NK-92 (cell line): ENCODE results near the gene NPAS2.

Source experiments
- DNase-seq: peaks from one replicate; lab custom pipeline; 2025; ENCODE audit not compliant: unreplicated experiment; lab: John Stamatoyannopoulos, UW

NPAS2 gene

DNA sequence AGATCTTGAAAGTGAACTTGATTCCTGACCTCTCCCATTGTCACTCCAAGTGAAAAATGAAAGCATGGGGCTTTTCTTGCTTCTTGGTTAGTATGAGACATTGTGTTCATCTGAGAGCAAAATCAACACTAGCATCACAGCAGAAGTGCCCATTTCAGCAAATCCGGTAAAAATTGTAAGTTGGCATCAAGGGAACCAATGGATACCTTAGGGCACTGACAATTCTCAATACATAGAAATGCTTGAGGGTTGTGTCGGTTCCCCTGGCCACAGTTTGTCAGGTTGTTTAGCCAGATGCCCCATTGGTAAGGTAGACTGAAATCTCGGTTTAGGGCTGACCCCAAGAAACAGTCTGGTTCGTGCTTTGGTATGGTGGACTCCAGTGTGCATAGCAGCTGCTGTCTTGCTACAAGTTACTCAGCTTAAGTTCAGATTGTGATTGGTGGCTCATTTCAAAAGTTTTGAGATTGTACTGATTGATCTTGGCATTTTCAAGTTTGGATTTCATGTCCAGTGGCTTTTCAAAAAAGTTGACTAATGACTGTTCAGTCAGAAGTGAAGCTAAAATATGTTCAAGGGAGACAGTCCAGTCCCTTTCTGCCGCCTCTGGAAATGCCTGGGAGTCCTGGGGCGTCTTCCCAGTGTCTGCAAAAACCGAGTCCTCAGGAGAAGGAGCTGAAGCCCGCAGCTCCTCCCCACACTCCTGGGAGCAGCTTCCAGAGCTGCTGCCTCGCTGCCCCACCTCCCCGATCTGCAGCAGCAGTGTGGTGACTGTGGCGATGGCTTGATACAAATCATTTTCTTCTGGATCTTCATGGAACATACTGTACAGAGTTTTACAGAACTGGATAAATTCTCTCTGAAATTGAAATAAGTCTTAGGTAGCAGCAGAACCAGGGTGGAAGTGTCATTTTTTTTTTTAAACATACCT lies 187.7 kb downstream of the NPAS2 start:
- DNase-seq: no peak

DNA sequence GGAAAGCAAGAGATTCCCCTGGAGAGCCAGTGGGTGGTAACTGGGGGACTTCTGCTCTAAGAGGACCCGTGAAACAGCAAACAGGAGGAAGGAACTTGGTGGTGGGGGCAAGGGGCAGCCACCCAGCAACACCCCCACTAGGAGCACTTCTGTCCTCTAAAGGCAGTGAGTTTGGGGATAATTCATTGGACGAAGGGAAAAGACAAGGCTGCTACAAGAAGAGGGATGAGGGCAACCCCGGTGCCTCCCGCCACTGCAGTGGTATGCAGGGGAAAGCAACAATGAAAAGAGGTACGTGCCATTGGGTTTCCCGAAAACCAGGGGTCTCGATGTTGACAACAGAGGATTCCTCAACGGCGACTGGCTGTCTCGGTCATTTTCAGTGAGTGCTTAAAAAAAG lies 191.2 kb downstream of the NPAS2 start:
- DNase-seq: no peak

DNA sequence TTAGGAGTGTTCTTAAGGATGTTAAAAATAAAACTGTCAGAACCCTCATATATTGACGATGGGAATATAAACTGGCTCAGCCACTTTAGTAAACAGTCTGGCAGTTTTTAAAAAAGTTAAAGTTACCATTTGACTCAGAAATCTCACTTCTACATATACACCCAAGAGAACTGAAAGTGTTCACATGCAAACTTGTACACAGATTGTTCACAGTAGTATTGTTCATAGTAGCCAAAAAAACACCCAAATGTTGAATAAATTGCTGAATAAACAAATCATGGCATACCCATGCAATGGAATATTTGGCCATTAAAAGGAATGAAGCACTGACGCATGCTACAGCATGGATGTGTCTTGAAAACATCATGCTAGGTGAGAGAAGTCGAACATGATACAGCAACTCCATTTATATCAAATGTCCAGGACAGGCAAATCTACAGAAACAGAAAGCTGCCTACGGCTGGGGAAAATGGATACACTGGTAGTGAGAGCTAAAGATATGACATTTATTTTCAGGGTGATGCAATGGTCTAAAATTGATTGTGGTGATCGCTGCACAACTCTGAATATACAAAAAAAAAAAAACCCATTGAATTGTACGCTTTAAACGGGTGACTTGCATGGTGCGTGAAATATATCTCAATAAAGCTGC lies 192.2 kb downstream of the NPAS2 start:
- no peak for DNase-seq

DNA sequence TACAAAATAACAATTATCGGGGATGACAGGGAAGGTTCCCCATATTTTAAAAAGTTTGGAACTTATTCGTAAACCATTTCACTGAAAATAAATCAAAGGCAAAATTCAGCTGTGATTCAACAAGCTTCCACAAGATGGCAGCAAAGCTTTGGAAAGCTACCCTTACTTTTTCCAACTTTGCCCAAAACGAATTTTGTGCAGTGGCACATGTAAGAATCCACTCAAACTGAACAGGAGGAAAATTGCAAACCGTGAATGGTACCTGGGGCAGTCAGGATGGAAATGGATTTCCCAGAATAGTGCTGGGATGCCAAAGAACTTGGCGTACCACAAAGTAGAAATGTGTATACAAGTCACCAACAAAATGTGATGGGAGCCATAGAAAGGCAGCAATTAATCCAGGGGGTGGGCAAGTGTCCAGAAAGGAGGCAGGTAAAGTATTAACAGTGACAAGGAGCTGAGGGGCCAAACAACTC lies 192.8 kb downstream of the NPAS2 start:
- no peak for DNase-seq

DNA sequence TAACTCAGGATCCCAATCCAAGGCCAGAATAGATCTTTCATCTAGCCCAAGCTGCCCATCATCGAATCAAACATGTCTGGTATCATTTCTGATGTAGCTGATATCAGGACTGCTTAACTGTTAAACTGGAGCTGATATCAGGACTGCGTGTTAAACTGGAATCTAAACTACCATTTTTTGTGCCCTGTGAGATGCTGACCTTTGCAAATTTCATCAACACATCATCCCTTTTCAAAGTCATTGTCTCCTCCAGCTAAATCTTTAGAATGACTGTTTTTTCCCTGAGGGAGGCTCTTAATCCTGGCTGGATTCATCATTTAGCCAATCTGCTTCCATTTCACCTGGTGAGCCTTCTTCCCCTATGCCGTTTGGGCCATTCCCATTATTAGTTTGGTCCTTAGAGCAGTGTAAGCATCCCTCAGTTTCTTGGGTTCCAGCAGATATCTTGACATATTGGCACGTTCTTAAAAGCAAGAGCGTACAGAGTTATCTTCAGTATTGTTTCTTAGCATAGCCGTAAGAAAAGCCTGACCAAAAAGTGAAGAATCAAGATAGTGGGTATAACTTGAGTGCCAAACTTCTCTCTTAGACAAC lies 194.4 kb downstream of the NPAS2 start:
- DNase-seq: no peak

DNA sequence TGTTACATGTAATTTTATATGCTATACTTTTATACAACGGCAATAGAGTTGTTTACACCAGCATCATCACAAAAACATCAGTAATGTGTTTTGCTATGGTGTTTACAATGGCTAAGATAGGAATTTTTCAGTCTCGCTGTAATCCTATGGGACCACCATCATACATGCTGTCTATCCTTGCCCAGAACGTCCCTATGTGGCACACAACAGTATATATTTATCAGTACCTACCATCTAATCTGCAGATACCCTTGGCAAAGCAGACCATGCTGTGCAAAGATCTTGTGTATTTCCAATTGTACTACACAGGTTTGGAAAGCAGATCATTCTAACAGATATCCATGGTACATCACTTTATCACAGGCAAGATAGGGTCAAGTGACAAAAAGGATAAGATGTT lies 197.4 kb downstream of the NPAS2 start:
- DNase-seq: no peak

DNA sequence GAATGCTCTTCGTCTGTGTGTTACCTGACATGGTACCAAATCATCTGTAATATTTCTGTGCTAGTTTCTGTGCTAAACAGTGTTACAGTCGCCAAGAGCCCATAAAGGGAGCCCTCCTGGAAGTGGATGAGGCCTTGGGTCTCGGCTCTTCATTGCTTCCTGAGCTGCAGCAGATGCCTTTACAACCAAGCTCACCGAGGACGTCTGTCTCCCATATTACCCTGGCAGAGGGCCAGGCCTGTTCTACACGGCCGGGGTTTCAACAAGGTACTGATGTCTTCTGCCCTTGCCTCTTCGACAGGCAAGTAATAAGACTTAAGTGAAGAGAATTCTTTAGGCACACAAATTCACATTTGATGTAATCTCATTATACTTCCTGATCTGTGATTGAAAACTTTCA lies 199.0 kb downstream of the NPAS2 start:
- DNase-seq: no peak

DNA sequence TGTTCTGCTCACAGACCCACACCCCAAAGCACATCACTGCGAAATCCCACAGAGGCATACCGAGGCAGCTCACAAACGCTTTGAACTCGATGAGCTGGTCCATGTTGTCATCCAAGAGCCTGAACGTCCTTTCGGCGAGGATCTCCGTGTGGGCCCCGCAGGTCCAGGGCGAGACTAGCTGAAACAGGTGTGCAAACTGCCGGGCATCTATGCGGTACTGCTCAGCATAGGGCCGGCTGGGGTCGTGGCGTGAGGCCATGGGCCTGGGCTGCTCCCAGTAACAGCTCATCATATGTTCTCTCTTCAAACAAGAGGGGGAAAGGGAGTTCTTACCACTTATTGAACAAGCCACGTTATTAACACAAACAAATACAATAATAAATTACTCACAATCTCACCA lies 202.3 kb downstream of the NPAS2 start:
- DNase-seq: no peak

DNA sequence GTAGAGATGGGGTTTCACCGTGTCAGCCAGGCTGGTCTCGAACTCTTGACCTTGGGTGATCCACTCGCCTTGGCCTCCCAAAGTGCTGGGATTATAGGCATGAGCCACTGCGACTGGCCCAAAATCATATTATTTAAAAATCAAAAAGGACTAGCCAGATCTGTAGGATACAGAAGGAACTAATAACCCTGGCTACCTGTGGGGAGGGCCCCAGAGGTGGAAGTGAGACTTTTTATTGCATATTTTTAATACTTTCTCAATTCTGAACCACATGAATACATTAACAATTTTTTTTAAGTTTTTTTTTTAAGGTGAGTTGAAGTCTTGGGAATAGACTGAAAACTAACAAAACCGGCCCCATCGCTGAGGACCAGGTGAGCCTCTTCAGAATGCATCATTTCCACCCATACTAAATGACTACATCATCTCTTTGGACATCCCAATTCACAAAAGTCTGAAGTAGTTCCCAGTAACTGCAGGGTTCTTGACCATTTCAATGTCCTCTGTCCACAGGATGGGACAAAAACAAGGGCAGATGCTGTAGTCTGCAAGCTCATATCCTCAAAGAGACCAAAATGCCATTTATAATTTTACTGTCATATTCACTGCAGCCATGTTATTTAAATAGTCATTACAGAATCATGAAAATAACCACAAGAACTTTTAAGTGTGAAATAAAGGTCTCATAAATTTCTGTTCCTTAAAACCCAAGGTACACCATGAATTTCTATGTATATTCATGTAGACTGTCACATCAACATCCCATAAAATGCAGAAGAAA lies 203.6 kb downstream of the NPAS2 start:
- no peak for DNase-seq

DNA sequence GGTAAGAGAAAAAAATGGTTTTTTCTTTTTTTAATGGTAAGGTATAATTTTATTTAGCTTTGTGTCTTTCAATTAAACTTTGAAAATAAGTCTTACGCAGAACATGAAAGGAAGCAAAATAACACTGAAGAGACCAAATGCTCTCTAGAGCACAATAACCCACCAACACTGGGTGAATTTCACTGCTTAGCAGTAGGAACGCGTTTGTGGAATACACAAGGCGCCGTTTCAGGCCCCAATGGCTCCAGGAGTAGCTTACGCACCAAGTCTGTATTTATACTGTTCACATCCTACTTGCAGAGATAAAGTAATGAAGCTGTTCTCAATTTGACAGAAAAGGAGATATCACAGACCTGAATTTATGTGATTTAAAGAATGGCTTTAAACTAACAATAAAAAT lies 205.6 kb downstream of the NPAS2 start:
- DNase-seq: no peak

DNA sequence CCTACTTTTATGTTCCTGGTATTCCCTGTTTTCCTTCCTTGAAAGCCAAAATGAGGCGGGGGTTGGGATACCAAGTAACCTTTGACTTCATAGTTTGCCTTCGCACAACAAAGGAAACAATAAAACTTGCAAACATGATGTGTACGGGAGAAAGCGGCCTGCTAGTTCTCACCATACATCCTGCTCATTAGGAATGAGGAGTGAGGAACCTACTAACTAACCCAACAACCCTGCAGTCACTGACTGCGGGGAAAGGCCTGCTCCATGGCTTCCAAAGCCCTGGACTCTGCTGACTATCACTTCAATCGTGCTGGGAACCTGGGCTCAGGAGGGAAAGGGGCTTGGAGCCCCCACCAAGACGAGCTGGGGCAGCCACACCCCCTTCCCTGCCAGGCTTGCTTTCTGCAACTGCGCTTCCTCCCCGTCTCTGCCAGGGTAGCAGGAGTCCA lies 206.3 kb downstream of the NPAS2 start:
- DNase-seq: no peak

DNA sequence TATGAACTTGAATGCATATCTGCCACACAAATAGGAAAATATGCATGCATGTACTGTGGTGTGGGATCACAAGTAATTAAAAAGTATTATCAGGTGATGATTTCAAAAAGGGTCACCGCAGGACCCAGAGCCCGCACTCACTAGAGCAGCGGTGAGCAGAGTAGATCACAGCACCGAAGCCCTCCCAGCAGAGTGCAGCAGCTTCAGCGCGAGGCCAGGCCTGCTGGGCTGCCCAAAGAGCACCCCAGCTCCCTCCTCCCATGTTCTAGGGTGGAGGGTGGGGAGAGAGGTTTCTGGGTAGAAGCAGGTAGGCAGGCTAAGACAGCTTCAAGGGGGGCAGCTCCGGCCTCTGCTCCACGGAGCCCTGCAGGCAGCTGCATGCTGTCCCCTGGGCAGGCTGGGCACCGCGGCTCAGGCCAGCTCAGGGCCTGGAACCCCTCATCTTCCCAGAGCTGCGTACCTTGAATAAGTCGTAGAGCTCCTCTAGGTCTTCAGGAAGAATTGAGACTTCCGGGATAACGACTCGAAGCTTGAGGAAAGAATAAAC lies 207.1 kb downstream of the NPAS2 start:
- no peak for DNase-seq

DNA sequence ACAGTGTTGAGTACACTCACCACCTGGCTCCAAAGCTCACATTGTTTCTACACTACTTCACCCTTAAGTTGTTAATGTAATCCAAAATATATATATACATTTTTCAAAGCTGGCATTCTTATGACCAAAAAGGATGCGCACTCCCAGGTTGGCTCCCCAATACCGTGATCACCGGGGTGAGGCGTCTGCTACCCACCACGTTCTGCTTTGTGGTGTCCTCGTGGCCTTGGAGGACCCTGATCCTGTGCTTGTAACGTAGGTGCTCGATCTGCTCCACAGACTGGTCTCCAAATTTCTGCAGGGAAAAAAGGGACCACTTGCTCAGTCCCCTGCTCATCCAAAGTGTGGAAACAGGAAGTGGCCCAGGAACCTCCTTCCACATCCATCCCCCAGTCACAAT lies 207.9 kb downstream of the NPAS2 start:
- DNase-seq: no peak

DNA sequence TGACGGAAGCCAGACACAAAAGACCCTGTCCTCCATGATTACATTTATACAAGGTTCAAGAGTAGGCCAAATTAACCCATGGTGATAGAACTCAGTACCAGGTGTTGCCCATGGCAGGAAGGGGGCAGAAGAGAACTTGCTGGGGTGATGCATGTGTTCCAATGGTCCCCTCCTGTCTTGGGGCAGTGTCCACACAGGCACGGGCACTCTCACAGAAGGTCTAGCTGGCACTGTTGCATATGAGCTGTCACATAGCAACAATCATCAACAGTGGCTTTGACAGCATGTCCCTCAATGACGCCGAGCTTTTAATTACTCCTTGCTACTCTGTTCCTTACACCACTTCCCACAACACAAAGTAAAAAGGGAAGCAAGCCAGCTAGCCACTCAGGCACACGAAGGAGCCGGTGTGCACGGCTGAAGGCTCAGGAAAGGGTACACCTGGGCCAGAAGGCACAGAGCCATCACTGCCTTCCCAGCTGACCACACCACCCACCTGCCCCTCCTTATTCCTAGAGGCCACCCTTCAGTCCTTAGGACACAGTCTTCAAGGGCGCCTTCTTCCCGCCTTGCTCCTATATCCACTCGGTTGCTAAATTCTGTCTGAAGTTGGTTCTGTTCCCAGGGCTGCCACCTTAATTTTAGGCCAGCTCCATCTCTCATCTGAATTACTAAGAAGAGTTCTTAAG lies 211.1 kb downstream of the NPAS2 start:
- no peak for DNase-seq

DNA sequence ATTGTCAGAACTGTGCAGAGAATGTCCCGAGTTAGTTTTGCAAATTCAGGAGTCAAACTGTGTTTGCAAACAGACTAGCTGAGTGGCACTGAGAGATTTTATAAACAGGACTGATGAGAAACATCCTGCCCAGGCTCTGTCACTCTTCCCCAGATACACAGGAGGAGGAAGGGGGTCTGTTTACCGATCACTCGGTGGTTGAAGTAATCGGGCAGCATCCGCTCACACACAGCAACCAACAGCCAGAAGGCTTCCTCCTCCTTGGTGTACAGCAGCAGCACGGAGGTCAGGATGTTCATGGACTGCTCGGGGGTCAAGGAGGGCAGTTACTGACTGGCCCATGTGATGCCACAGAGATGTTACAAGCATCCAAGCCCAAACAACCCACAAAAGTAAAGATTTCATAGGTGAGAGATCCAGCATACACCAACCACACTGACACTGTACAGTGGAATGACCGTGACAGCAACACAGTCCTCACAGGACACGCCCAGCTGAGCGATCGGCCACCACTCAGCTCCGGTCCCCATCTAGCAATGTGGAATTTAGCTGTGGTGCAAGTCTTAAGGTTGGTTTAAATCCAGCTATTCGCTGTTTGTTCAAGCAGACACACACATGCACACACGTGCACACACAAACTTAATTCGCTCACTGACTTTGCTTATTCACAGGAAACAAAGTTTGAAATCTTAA lies 212.3 kb downstream of the NPAS2 start:
- no peak for DNase-seq

DNA sequence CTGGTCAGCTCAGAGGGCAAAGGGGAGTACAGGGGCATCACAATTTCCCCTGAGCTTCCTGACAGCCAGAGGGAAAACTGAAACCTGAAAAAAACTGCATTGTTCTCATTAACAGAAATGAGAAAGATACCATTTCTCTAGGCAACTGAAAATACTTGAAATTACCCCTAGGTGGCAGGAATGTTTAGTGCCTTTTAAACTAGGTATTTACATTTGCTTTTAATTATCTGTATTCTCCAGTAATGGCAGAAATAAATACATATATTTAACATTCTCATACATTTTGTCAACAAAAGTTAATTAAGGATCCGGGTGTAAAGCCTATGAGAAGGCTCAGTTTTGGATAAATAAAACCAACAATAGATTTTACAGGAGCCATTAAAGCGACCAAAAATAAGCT lies 216.6 kb downstream of the NPAS2 start:
- no peak for DNase-seq

DNA sequence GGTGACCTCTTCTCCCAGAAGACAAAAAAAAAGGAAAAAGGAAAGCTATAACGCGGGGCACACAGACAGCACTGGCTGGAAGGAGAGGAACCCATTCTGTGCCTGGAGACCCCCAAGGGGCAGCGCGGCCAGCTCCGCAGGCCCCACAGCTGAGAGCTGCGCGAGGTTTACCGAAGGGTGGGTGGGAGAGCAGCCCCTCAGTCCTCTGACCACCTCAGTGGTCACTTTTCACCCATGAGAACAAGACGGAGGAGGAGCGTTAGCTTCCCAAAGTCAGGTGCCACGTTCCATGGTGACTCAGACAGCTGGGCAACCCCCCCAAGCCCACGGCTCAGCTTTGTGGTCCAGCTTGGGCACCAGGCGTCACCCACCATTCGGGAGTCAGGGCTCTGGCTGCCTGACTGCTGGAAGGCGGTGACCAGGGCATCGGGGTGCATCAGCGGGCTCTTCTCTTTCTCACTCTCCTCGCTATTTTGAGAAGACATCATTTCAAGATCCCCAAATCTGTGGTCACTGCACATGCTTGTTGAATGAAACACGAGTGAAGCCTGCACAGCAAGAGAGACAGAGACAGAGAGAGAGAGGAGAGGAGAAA lies 217.3 kb downstream of the NPAS2 start:
- no peak for DNase-seq

DNA sequence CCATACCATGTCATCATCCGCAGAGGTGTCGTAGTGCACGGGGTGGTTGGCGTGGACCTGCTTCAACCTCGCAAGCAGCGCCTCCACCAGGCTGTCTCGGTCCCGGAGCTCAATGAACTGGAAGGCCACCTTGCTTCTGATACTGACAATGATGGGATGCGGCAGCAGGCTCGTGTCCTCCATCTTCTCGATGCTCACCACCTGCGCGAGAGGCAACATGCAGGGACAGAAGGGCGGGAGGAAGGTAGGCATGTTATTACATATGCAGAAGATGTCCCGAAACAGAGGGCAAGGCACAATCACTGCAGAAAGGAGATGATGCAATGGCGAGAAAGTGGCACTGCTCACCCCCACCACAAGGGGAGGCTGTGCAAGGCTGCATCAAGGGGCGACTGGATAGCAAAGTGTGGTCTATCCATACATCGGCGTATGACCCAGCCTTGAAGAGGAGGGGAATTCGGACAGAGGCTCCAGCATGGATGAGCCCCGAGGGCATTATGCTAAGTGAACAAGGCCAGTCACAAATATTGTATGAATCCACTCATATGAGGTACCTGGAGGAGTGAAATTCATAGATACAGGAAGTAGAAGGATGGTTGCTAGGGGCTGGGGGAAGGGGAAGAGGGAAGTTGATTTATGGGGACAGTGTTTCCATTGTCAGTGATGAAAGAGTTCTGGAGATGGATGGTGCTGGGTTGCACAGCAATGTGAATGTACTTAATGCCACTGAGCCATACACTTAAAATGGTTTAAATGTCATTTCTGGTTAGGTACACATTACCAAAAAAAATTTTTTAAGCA lies 218.7 kb downstream of the NPAS2 start:
- DNase-seq: no peak
